GM21381 (cell line): ENCODE data around the gene SCRN2.
A peak's percentile ranks its signal among the peaks of the same experiment; 100 is the strongest.

Experiments
- ATAC-seq: cut with Tn5 transposase; IDR thresholded peaks from one replicate; pipeline ENCODE4 v1.9.1; 2021; ENCODE audit warnings: mild to moderate bottlenecking, moderate library complexity; ENCODE audit not compliant: unreplicated experiment

SCRN2 gene

GRCh38 chr17:47822785-47823184 lies 18.3 kb downstream of the SCRN2 start:
- ATAC-seq = no peak

DNA sequence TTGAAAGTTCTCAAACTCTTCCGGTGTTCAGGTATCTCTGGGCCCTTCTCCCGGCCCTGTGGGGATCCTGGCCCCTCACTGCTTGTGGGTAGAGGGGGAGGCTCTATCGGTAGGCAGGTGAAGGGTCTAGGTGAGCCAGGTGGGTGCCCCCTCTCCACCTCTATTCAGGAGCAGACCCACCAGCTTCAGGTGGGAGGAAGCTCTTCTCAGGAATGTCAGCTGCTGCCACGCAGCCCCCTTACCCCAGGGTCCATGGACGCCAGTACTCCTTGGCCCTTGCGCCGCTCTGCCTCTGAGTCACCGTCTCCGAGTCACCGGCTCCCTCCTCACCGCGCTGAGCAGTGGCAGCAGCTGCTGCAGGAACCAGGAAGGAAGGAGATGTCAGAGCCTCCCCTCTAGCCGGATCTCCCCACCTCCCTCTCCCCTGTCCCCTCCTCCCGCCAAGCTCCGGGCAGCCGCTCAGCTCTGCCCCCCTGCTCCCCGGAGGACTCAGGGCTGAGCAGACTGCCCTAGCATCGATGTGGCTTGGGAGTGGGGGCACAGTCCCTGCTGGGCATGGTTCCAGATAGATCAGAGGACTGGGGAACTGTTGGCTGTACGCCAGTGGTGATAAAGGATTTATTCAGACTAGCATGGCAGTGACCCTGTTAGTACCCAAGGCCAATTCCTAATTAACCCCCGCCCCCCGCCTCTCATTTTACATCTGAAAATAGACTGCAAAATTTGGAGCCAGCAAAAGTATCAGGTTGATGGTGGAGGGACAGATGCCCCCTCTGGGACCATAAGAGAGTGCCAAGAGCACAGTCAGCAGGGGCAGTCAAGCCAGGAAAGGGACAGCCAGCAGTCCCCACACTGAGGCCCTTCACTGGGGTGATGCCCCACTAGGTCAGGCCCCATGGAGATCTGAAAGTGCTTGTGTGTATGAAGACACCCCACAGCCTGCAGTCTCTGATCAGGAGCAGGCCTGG lies 19.4 kb downstream of the SCRN2 start, which contains the start of gene OSBPL7:
TSS of gene OSBPL7 (minus strand) at position 371 of the 968 bp plus-strand sequence. CDS start 1,516 bp downstream, outside the sequence.
- ATAC-seq = peak; percentile 78

- ATAC-seq = no peak
These were observed 20.0 kb downstream of the SCRN2 start for GRCh38 chr17:47821031-47821423.

DNA sequence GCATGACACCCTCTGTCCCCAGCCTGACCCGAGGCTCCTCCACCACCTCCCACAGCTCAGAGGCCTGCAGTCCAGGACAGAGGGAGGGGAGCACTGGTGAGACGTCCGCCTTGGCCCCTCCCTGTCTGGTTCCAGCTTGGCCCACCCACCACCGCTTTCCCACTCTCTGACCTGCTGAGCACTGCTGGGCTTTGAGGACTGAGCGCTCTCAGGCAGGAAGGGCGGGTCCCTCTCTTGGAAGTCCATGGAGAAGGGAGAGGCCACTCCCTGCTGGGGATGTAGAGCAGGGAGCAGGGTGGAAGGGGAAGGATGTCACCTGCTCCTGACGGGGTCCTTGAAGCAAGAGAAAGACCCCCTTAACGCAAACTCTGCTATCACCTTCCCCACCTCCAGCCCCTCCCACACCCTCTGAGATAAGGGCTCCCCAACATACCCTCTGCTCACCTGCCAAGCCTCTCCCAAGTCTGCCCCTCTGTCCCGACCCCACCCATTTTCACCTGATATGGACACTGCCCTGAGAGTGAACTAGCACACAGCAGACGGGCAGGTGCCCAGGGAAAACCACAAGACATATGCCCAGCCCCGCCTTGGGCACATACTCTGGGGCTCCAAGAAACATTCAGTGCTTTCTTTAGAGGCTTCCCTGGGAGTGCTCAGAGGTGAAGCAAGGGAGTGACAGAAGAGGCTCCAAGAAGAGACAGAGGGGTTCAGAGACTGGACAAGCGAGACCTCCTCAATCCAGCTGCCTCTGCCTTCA lies 20.9 kb downstream of the SCRN2 start:
- no peak for ATAC-seq

DNA sequence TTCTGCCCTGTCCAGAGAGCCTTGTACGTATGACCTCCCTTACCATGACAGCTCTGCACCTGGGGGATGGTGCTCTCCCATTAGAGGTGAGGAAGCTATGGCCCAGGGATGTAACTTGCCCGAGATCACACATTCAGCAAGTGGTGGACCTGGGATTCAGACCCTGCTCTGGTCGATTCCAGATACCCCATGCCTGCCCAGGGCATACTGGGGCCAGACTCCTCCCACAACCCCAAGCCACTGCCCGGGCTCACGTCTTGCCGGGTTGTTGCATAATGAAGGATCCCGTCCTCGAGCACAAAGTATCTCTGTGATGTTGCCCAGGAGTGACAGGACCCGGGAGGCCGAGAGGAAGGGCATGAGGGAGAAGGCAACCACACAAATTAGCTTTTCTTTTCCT lies 21.6 kb downstream of the SCRN2 start:
- no peak for ATAC-seq

GRCh38 chr17:47818002-47818695 lies 22.9 kb downstream of the SCRN2 start:
- ATAC-seq = no peak

DNA sequence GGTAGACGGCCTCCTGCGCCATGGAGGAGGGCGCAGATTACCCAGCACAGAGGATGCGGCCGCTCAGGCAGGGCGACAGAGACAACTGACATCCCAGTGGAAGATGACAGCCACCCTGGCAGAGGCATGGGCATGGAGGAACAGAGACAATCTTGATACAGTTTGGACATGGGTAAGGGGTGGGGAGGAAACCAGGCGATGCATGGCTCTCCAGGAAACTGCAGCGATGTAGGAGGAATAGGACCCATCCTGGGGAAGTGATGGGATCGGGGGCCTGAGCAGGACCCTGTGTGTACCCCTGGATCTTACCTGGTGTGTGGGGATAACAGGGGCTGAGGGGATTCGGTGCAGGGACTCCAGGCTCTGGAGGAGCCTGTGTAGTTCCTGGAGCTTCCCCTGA lies 24.1 kb downstream of the SCRN2 start:
- ATAC-seq = no peak

DNA sequence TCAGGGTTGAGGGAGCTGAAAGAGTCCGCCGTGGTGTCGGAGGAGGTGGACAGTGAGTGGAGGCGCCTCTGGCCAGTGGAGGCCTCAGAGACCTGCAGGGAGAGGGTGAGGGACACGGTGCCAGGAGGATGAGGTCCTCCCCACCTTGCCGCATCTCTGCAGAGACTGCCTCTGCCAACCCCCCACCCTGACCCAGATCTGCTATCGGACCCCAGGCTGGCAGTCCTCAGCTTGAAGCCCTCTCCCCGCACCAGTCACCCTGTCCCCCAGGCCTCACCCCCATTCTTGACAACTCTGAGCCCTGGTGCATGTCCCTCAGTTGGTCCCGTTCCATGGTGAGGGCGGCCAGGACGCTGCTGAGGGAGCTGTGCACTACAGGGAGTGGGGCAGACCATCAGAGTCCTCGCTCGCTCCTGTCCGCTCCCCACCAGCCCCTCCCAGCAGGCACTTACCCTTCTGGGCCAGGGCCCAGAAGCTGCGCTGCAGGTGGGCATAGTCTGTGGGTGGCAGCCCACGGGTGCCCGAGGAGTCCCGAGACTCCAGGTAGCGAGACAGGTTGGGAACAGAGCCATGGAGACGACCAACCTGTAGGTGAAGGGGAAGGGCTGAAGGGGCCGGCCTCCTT lies 24.9 kb downstream of the SCRN2 start:
- ATAC-seq = no peak

DNA sequence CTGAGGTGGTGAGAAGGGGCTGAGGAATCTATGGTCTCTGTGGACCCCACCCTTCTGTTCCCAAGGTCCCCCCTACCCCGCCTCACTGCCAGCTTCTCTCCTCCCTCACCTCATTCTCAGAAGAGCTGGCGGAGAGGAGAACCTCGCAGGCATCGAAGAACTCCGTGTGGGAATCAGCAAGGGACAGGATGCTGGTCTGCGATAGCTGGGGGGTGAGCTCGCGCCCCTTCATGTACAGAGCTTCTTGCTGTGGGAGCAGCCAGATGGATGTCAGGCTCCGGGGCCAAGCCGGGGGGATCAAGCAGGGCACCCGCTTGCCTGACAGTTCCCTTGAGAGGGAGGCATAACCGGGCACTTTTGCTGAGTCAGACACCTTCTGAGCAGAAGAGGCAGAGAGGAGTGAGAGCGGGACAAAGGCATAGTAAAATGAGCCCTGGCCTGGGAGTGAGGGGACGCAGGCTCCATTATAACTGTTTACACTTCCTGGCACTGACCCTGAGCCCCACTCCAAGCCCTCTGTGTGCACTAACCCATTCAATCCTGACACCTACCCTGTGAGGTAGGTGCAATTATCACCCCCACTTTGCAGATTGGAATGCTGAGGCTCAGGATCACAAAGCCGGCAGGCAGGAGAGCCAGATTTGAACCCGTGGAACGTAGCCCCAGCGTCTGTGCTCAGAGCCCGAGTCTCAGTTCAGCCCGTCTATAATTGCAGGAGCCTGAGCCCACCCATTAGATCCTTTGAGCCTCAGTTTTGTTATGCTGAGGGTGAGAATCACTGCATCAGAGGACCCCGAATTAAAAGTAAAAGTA lies 25.8 kb downstream of the SCRN2 start:
- no peak for ATAC-seq

DNA sequence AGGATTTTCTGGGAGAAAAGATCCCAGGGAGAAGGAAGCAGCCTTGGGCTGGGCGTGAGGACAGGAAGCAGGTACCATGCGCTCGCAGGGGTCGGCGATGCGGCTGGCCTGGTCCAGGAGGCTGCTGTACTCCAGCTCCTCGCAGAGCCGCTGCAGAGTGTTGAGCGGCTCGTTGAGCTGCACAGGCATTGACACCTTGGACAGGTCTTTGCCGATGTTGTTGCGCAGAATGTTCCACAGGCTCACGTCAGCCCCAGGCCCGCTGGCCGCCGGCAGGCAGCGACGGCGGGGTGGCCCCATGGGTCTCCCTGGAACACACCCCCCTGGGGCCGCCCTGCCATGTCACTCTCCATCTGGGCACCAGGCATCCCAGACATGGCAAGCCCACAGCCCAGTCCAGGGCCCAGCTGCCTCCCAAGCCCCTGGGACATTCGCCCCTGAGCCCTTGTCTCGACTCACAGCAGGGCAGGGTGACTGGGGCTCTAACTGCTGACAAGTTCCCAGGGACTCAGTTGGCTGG lies 27.5 kb downstream of the SCRN2 start:
- no peak for ATAC-seq

DNA sequence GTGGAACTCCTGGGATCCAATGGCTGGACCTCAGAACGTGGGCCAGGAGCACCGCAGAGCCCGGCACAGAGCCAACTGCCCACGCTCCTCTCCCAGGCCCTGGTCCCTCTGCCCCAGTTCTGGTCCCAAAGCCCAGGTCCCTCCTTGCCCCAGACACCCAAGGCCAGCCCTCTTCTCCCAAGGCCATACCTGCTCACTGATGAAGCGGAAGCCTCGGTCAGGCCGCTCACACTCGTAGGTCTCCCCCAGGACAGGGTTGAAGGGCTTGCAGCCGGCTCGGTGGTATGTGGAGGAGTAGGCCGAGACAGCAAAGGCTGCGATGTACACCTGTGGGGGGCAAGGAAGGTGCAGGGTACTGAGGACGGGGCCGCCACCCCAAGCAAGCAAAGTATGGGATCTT lies 28.0 kb downstream of the SCRN2 start:
- ATAC-seq = no peak

GRCh38 chr17:47812146-47812920 lies 28.7 kb downstream of the SCRN2 start:
- no peak for ATAC-seq

DNA sequence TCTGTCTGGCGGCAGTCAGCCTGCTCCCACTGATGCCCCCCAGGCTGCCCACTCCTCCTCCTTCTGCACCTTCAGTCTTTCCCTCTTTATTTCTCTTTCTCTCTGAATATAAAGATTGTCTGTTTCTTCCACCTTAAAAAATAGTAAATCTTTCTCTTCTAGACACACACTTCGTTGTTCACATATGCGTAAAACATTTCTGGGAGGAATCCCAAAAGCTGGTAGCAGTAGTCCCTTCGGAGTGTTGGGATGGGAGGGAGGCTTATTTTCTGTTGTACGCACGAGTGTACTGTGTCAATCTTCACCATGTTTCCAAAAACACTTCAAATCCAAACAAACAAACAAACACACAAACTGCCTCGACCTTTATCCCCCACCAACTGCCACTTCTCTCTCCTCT lies 29.4 kb downstream of the SCRN2 start:
- ATAC-seq = no peak

DNA sequence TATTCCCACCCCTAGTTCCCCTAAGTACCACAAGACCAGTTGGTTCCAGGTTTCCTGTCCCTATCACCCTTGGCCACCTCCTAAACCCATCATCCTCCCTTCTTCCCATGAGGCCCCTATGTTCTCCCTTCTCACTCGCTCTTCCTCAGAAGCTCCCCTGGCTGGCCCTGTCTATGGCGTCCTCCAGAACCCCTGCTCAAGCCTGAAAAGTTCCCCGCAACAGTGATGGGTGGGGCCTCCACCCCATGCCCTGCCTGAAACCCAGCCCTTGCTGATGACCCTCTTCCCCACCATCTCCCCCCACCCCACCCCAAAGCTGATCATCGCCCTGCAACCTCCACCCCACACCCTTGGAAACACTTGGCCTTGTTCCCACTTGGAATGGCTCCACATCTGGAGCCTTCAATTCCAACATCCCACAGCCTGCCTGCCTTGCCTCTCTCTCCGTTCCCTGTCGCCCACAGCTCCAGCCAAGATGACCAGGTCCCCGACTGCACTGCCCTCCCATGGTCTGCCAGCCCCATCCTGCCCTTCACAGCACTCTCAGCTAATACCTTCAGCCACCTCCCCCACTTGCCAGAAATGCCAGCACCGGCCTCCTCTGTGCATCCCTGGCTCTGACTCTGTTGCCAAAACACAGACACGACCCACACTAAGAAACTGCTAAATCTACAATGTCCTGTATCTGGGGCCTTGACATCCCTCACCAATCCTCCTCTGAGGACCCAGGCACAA lies 30.0 kb downstream of the SCRN2 start:
- no peak for ATAC-seq

DNA sequence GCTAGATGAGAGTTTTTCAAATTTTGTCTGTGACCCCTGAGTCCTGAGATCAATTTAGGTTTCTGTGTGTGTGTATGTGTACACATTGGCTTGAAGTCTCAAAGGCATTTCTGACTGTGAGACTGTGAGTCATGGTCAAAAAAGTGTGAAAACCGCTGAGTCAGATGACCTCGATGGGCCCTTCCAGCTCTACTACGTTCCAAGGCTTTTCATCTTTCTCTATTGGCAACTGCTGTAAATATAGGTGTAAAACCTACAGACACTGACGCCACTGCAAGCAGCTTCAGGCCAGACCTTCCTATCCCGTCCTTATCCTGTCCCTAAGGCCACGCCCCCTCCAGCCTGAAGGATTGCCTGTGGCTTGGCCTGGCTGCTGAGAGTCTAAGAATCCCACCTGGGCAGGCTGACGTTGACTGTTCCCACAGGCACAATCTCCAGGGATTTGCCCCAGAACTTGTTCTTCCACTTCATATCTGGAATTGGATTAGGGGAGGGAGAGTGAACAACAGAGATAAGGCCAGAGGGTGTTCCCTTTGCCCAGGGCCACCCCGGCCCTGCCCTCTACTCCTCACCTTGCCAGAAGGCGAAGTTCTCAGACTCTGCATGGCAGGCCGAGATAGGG lies 30.8 kb downstream of the SCRN2 start:
- ATAC-seq = no peak

GRCh38 chr17:47808830-47809480 lies 32.1 kb downstream of the SCRN2 start:
- ATAC-seq = no peak
